Fibroblast of skin of abdomen (primary cell): ENCODE results near the gene WDR45B.

Source experiments
- DNase-seq: peaks from one replicate; pipeline ENCODE4 v3.0.0-alpha.2; 2013

WDR45B gene

DNA sequence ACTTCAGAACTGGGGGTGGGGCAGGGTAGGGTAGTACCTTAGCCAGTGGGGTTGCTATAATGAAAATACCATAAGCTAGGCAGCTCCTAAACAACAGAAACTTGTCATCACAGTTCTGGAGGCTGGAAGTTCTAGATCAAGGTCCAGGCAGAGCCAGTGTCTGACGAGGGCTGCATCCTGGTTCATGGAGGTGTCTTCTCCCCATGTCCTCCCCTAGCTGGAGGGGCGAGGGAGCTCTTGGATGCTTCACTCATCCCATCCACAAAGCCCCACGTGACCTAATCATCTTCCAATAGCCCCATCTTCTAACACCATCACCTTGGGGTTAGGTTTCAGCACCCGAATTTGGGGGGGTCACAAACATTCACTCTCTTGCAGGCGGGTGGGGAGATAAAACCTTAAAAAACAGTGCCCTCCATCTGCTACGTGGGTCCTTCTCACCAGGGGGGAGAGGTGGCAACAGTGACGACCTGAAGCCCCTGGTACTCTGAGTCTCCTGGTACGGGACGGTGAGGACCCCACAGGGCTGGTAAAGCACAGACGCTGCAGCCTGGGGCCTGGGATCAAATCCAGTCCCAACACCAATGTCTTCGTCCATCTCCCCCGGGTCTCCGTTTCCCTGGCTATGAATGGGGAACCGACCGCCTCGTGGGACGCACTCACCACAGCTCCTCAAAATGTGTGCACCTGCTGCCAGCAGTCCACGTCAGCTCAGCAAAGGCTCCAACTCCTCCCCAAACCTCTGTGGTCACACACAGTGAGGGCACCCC lies 27.4 kb upstream of the WDR45B start:
- no peak for DNase-seq

DNA sequence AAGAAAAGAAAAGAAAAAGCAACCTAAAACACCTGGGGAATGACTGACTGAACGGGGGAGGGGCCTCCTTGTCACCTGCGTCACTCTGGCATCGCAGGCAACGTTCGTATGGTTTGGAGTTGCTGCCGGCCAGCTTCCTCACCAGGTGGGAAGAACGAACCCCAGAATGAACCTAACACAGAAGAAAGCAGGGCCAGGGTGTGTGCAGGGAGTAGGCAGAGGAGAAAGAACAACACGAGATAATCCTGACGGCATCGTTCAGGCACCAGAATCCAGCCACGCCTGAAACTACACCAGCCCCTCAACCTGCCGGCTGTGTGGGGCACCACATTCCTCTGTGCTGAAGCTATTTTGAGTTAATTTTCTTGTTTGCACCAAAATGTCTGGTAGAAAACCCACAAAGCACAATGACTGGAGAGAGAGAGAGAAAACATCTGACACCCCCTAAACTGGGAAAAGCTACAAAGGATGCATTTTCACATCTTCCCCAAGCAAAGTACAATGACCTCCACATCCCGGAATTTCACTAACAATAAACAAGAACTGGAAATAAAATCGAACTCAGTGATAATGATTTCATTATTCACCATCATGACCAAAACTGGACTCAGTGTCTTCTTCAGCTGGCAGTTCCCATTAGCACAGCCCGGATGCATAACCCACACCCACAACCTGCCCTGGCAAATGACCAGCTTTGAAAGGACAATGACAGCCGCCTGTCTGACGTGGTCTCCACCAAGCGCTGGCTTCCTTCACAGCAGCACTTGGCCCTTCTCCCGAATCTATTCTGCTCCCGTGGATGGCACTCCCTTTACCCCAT lies 26.6 kb upstream of the WDR45B start:
- DNase-seq: no peak

DNA sequence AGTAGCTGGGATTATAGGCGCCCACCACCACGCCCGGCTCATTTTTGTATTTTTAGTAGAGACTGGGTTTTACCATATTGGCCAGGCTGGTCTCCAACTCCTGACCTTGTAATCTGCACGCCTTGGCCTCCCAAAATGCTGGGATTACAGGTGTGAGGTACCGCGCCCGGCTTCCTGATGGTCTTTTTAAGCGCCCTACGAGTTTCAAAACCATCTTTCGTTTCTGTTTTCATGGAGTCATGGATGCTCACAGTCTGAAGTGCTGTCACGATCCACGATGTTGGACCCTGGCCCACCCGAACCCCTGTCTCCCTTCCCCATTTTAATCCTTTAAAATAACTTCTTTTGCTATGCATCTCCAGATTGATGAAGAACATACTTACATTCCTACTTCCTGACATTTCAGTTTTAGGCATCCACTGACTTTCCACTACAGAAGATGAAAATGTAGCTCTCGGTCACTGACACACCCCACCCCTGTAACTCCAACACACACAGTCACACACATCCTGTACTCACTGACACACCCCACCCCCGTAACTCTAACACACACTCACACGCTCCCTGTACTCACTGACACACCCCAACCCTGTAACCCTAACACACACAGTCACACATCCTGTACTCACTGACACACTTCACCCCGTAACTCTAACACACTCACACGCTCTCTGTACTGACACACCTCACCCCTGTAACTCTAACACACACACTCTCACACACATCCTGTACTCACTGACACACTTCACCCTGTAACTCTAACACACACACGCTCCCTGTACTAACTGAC lies 22.6 kb upstream of the WDR45B start:
- DNase-seq: no peak

- peak; percentile 57 for DNase-seq
These were observed 20.4 kb upstream of the WDR45B start for GRCh38 chr17:82668631-82669099.

- no peak for DNase-seq
These were observed 19.9 kb upstream of the WDR45B start for GRCh38 chr17:82668024-82668630.

- no peak for DNase-seq
These were observed 19.4 kb upstream of the WDR45B start for GRCh38 chr17:82667668-82668000.

DNA sequence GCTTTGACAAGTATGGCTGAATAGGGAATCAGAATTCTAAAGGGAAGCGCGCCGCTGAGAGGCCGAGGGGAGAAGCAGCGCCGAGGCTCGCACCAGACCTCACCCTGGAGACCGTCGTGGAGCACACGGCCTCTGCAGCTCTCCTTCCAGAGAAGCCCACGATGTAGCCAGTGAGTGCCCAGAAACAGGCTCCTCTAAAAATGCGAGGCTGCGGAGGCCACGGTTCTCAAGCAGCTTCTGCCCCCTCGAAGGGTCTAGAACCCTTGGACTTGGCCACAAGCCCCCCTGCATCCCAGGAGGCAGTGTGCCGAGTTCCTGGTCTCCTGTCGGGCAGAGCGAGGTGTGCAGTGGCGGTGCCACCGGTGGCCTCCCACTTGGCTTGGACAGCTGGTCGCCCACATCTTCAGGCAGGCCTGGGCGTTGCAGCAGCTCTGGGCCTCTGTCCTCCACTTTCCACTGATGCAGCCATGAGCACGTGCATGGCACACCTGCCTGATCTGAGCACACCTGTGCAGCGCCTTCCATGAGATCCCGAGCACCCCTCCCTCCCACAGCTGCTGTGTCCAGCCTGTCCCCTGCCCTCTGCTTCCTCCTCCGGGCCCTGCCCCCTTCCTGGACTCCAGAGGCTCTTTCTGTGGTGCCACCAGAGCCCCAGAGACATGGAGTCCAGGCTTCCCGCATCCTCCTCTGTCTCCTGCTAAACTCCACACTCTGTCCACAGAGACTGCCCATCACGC lies 18.9 kb upstream of the WDR45B start:
- DNase-seq: no peak

- DNase-seq: no peak
These were observed 17.6 kb upstream of the WDR45B start for GRCh38 chr17:82665891-82666290.

GRCh38 chr17:82665217-82665616 lies 17.0 kb upstream of the WDR45B start:
- no peak for DNase-seq

GRCh38 chr17:82664701-82665182 lies 16.5 kb upstream of the WDR45B start:
- no peak for DNase-seq

GRCh38 chr17:82664276-82664575 lies 16.0 kb upstream of the WDR45B start:
- no peak for DNase-seq

DNA sequence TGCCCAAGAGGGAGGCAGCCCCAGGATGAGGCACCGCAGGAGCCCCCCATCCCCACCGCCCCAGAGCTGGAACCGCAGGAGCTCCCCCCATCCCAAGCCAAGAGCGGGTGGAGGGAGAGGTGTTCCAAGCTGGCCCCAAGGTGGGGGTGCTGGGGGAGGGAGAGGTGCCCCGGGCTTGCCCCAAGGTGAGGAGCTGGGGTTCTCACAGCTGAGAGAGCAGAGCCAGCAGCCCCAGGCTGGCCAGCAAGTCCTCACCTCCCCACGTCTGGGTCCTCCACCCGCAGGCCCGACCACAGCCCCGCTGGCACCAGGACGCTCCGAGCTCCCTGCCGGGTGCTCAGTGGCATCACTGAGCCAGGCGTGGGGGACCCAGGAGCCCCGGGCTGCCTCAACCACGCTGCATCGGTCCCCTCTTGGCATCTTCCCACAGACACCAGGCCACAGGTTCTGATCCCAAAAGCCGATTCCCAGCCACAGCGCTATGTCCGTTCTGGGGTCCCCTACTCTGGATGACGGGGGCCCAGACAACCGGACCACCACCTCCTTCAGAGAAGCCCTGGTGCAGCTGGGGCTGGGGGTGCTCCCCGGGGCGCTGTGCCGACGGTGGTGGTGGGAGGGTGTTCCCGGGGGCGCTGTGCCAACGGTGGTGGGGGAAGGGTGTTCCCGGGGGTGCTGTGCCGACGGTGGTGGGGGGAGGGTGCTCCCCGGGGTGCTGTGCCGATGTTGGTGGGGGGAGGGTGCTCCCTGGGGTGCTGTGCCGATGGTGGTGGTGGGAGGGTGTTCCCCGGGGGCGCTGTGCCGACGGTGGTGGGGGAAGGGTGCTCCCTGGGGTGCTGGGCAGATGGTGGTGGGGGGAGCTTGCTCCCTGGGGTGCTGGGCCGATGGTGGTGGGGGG lies 15.4 kb upstream of the WDR45B start:
- DNase-seq: no peak

DNA sequence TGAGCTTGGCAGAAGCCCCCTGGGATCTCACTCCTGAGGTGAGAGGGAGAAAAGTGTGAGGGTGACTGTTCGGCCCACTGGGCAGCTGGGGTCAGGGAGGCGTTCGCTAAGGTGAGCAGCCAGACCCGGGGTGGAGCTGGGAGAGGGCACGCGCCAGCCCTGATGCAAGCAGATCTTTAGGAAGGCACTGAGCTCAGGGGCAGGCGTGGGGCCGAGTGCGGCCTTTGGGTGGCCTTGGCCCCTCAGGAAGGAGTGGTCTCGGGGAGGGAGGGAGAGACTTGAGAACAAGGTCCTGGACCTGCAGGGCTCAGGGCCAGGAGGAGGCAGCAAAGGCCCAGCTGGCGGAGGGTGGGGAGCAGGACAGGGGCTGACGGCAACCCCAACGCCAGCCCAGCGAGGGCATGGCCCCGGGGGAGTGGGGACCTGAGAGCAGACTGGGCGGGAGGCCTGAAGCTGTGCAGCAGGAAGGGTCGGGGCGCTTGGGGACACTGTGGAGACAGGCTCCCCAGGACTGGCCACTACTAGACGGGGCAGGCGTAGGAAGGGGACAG lies 14.5 kb upstream of the WDR45B start:
- DNase-seq: no peak

DNA sequence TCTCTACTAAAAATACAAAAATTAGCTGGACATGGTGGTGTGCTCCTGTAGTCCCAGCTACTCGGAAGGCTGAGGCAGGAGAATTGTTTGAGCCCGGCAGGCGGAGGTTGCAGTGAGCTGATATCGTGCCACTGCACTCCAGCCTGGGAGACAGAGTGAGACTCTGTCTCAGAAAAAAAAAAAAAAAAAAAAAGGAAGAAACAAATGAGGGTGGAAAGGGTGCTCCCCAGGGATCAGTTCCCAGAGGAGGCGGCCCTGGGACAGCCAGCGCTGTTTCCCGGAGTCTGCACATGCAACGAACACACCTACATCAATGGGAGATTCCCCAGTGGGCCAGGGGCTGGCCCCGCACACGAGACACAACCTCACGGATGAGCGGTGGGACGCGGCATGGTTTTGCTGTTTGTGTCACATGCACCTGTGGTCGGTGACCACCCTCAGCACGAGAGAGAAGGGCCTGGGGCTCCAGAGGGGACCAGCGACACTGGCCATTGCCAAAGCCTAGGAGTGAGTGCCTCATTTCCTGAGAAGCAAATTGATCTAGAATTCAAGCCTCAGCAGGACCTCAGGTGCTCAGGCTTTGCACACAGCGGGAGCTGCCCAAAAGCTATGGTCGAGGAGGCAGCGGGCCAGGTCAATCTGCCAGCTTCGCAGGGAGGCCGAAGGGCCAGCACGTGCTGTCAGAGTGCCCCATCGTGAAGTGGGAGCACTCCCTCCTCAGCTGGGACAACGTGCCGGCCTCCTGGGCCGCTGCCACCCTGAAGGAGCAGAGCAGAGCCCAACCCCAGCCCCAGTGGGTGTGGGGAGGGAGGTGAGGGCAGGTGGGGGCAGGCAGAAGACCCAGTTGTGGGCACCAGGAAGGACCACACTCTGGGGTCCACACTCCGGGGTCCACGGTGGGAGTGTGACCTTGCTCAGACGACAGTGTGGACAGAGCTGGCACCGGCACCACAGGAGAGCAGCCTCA lies 13.8 kb upstream of the WDR45B start:
- DNase-seq: no peak

DNA sequence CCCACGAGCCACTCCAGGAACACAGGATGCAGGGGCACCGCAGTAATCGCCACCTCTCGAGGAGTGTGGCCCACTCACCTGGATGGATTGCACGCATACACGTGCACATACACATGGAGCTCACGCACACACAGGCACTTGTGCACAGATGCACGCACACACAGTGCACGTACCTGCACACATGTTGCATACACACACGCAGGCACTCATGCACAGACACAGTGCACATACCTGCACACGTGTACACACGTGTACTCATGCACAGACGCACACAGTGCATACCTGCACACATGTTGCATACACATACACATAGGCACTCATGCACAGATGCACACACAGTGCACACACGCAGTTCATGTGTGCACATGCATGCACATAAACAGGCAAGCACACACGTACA lies 11.6 kb upstream of the WDR45B start:
- DNase-seq: no peak

GRCh38 chr17:82658796-82659452 lies 10.7 kb upstream of the WDR45B start:
- no peak for DNase-seq

DNA sequence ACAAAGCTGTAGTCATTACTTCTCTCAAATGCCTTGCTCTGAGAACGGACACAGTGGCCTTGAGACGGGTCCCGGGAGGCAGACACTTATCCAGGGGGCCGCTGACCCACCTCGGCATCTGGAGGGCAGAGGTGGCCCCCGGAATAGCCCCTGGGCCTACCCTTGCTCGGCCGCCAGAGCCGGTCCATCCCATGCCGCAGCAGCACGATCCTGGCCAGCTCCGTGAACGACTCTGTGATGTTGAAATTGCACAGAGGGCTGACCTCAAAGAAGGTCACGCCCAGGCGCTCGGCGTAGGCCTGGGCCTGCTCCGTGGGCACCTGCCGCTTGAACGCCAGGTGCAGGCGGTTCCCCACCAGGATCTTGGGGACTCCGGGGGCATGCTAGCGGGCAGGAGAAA lies 10.1 kb upstream of the WDR45B start:
- no peak for DNase-seq

DNA sequence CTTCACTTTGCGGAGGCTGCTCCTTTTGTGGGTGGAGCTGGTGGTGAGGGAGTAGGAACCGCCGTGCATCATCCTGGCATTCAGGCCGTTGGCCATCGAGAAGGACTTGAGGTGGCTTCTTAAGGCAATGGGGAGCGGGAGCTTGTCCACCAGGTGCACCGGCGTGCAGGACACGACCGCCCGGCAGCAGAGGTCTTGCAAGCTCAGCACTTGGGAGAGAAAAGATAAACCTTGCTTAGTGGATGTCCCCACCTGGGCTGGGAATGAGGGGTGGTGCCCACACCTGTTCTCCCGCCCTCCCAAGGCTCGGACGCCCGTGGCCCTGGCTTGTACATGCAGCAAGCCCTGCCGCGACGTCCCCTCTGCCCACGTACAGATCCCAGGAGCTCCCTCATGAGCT lies 9.7 kb upstream of the WDR45B start:
- no peak for DNase-seq

DNA sequence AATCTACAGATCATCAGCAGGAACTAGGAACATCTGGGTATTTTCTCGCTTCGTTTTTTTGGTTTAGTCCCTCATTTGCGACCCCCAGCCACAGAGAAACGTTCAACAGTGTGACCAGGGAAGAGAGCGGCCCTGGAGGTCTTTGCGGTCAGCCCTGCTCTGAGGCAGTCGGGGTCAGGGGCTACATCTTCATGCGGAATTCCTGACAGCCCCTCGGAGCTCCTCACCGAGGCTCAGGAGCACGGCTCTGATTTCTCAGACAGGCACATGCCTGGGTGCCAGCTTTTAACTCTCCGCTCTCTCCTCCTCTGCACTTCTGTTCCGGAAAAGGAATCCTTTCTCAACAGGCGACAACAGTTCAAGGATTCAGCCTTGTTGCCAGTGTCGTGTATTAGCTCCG lies 8.0 kb upstream of the WDR45B start:
- DNase-seq: no peak
